Thyroid gland (tissue), 4 donors: ENCODE results near the gene GCK.

ENCODE experiments used
- POLR2A ChIP-seq, 2 donors: fragments of 450-650 bp; IDR thresholded peaks; one replicate each; pipeline ENCODE4 v1.6.1; 2017; ENCODE audit warnings: antibody characterized with exemption in 2 of 2, mild to moderate bottlenecking in 2 of 2, moderate library complexity in 1 of 2
- TF ChIP-seq, protein P1 (sequence below), 6 experiments: fragments of 200-600 bp in 3 of 6; fragments of 450-650 bp in 3 of 6; sonication (generic) in 3 of 6; IDR thresholded peaks; one replicate each; pipeline ENCODE4 v1.5.1; 2016 to 2019; ENCODE audit warnings: antibody characterized with exemption in 6 of 6, mild to moderate bottlenecking in 2 of 6, inconsistent platforms in 1 of 6, moderate library complexity in 1 of 6

DNA sequence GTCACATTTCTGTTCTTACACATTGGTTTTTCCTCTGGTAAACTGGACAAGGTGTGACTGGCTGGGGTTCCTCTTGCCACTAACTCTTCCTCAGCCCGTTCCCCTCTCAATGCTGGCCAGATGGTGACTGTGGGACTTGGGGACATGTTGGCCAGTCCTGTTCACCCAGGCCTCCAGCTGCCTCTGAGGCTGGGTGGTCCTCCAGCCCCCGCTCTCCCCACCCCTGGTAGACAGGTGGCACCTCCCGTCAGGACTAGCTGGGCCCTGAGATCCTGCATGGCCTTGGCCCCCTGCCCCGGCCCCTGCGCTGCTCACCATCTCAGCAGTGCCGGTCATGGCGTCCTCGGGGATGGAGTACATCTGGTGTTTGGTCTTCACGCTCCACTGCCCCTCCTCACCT is 37.3 kb downstream of the GCK start:
- TF ChIP-seq, protein P1, sequence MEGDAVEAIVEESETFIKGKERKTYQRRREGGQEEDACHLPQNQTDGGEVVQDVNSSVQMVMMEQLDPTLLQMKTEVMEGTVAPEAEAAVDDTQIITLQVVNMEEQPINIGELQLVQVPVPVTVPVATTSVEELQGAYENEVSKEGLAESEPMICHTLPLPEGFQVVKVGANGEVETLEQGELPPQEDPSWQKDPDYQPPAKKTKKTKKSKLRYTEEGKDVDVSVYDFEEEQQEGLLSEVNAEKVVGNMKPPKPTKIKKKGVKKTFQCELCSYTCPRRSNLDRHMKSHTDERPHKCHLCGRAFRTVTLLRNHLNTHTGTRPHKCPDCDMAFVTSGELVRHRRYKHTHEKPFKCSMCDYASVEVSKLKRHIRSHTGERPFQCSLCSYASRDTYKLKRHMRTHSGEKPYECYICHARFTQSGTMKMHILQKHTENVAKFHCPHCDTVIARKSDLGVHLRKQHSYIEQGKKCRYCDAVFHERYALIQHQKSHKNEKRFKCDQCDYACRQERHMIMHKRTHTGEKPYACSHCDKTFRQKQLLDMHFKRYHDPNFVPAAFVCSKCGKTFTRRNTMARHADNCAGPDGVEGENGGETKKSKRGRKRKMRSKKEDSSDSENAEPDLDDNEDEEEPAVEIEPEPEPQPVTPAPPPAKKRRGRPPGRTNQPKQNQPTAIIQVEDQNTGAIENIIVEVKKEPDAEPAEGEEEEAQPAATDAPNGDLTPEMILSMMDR (IDR thresholded peaks at IDR 0.05), result no peak
- no peak for TF ChIP-seq POLR2A (IDR thresholded peaks at IDR 0.05)
